RKO (cell line): ENCODE data around the gene OR10R2.
"Not testable (repeated sequence)": the region's sequence is repeated elsewhere in the genome, so short reads cannot be mapped to it uniquely, and the experiment has no call there.

Experiments used
- DNase-seq: peaks from one replicate; pipeline ENCODE4 v3.0.0-alpha.2; 2016; ENCODE audit warnings: low spot score

OR10R2 gene

GRCh38 chr1:158471920-158472319 is at the start of gene OR10R2:
Gene OR10R2 (plus strand): TSS chr1:158472220. CDS start chr1:158472326, 106 bp downstream.
- no peak for DNase-seq

GRCh38 chr1:158425027-158425426 is 47.0 kb upstream of the OR10R2 start:
- no peak for DNase-seq

GRCh38 chr1:158426137-158426536 is 45.9 kb upstream of the OR10R2 start, which contains the start of gene OR10K2:
Gene OR10K2 (minus strand): TSS chr1:158426237. CDS start chr1:158420866, 5,371 bp downstream.
- no peak for DNase-seq

GRCh38 chr1:158430163-158430562 is 41.9 kb upstream of the OR10R2 start:
- not testable (repeated sequence) for DNase-seq

- DNase-seq: no peak
Observed at GRCh38 chr1:158434741-158435140, 37.3 kb upstream of the OR10R2 start.

- no peak for DNase-seq
Observed at GRCh38 chr1:158445376-158445775, 26.6 kb upstream of the OR10R2 start.

GRCh38 chr1:158454537-158454936 is 17.5 kb upstream of the OR10R2 start:
- no peak for DNase-seq

- DNase-seq: no peak
Observed at GRCh38 chr1:158457246-158457645, 14.8 kb upstream of the OR10R2 start.

GRCh38 chr1:158458263-158458662 is 13.8 kb upstream of the OR10R2 start:
- DNase-seq: no peak

GRCh38 chr1:158461534-158461933 is 10.5 kb upstream of the OR10R2 start, which contains the start of gene OR10K1:
Gene OR10K1 (plus strand): TSS chr1:158461834. CDS start chr1:158465562, 3,728 bp downstream.
- DNase-seq: no peak

GRCh38 chr1:158485455-158485854 is 13.4 kb downstream of the OR10R2 start:
- no peak for DNase-seq

GRCh38 chr1:158491316-158491715 is 19.3 kb downstream of the OR10R2 start:
- no peak for DNase-seq

- no peak for DNase-seq
Observed at GRCh38 chr1:158493054-158493453, 21.0 kb downstream of the OR10R2 start.

- DNase-seq: no peak
Observed at GRCh38 chr1:158494796-158495195, 22.8 kb downstream of the OR10R2 start.

- DNase-seq: peak; percentile 29
Observed at GRCh38 chr1:158496374-158496773, 24.4 kb downstream of the OR10R2 start.

- DNase-seq: peak; percentile 12
Observed at GRCh38 chr1:158506369-158506987, 34.5 kb downstream of the OR10R2 start.

- no peak for DNase-seq
Observed at GRCh38 chr1:158507511-158507910, 35.5 kb downstream of the OR10R2 start.

- DNase-seq: no peak
Observed at GRCh38 chr1:158509471-158510156, 37.6 kb downstream of the OR10R2 start.

GRCh38 chr1:158516966-158517365 is 44.9 kb downstream of the OR10R2 start:
- no peak for DNase-seq

GRCh38 chr1:158520021-158520420 is 48.0 kb downstream of the OR10R2 start:
- no peak for DNase-seq

- DNase-seq: no peak
Observed at GRCh38 chr1:158520955-158521665, 49.1 kb downstream of the OR10R2 start.

- no peak for DNase-seq
Observed at GRCh38 chr1:158521666-158522058, 49.6 kb downstream of the OR10R2 start.
